BJ (cell line): Measurements from ENCODE around the gene EIF2S3. TPM values are rescaled to one million over a fixed set of nuclear protein-coding genes. Genes with fewer than 3 reads are reported as not detected.
"Not testable (repeated sequence)": the region's sequence is repeated elsewhere in the genome, so short reads cannot be mapped to it uniquely, and the experiment has no call there.

Experiments
- CTCF ChIA-PET: fragments of 350-600 bp; formaldehyde crosslinking; extraction: SDS; loops from one replicate; lab custom pipeline; 2021; ENCODE audit warnings: antibody characterized with exemption, inconsistent platforms; lab: Yijun Ruan, JAX
- POLR2A ChIA-PET: fragments of 300-600 bp; sonication (Branson Sonifier 250); formaldehyde crosslinking; extraction: SDS; loops from one replicate; lab custom pipeline; 2021; ENCODE audit warnings: antibody characterized with exemption; lab: Charles Lee
- DNase-seq: peaks from one replicate; pipeline ENCODE4 v3.0.0-alpha.2; 2011; ENCODE audit warnings: low read depth
- H3K27me3 ChIP-seq: 2 replicates; pipeline ENCODE4 v1.6.0; 2011; ENCODE audit warnings: low read length; ENCODE audit not compliant: control insufficient read depth, insufficient read depth
- H3K36me3 ChIP-seq: 2 replicates; pipeline ENCODE4 v1.5.1; 2011; ENCODE audit warnings: low read length; ENCODE audit not compliant: control insufficient read depth, insufficient read depth
- H3K4me3 ChIP-seq: 2 replicates; pipeline ENCODE4 v1.5.1; 2011; ENCODE audit warnings: low read depth, mild to moderate bottlenecking, control low read depth, low read length
- CTCF ChIP-seq: IDR thresholded peaks from 2 replicates; pipeline ENCODE4 v1.5.1; 2011; ENCODE audit warnings: low read depth, mild to moderate bottlenecking, control low read depth, inconsistent platforms, low read length, moderate library complexity; ENCODE audit not compliant: insufficient read depth
- polyA plus RNA-seq: library from polyadenylated mRNA; depleted of rRNA; stranded (reverse); fragments of >200 nt; gene quantifications from 2 replicates; pipeline ENCODE4 v1.2.3, GENCODE V29; 2011

EIF2S3 gene
- polyA plus RNA-seq, 1 experiment = 55.9 TPM

DNA sequence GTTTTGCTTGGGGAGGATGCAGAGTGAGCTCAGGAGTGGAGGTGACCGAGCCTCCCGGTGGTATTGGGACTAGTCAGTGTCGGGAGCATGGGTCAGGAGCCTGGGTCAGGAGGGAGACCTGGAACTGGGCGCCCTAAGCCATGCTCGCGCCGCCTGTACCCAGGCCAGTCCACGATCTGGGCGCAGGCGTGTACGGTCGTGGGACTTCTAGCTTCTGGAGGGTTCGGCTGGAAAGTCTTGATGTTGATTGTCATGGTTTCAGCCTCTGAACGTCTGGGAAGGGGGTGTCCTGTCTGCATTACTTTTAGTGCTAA, 244 bp downstream of the EIF2S3 start:
- no peak for DNase-seq
- ChIA-PET POLR2A (interaction anchor here (1.0 kb wide), 1 partner anchor 30 kb away, joined by 3 read pairs; no protein-coding TSS in a partner anchor), CTCF (interaction anchor here (0.7 to 1.9 kb wide), 5 partner anchors 20 to 361 kb away, joined by 3 to 11 read pairs (median 5); partner anchors contain the start of gene CXorf58)
- no peak for TF ChIP-seq CTCF
- Histone ChIP-seq H3K4me3 (peak overlapping the region; percentile 95; the same call in 1 of the 2 replicates), H3K36me3 (no peaks in the 10 kb centered on the region), H3K27me3 (no peaks in the 10 kb centered on the region)

GRCh38 chrX:24063488-24063887, 8.7 kb downstream of the EIF2S3 start:
- DNase-seq = no peak
- H3K27me3 ChIP-seq = no peaks in the 10 kb centered on the region
- no peak overlapping the region for H3K4me3 ChIP-seq
- CTCF ChIA-PET = no interaction called here
- H3K36me3 ChIP-seq = peaks cover 2% of the 10 kb centered on the region; the same call in 1 of the 2 replicates
- TF ChIP-seq CTCF = no peak
- POLR2A ChIA-PET = no interaction called here

- CTCF ChIA-PET = no interaction called here
- no peaks in the 10 kb centered on the region for H3K27me3 ChIP-seq
- POLR2A ChIA-PET = no interaction called here
- no peak overlapping the region for H3K4me3 ChIP-seq
- H3K36me3 ChIP-seq = no peaks in the 10 kb centered on the region; the same call in 1 of the 2 replicates
- no peak for DNase-seq
- no peak for TF ChIP-seq CTCF
Measured at GRCh38 chrX:24069877-24070276, 15.1 kb downstream of the EIF2S3 start.

DNA sequence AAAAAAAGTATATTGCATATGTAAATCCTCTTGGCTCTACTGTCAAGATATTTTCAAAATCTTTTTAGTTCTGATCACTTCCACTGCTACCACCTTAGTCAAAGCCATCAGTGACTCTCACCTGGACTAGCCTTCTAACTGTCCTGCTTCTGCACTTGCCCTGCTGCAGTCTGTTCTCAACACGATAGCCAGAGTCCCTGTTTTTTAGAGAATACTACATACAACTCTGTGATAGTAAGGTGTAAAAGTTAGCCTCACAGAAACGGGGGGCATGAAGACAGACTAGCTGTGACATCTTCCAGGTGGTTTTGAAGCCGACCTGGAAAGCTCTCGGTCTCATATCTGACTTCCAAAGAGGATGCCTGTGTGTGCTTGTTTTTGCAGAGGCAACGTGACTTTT, 24.7 kb downstream of the EIF2S3 start:
- DNase-seq = no peak
- ChIA-PET CTCF (no interaction called here), POLR2A (interaction anchor here (0.7 kb wide), 1 partner anchor 172 kb away, joined by 4 read pairs; no protein-coding TSS in a partner anchor)
- Histone ChIP-seq H3K36me3 (peaks cover 3% of the 10 kb centered on the region; the same call in 1 of the 2 replicates), H3K4me3 (no peak overlapping the region), H3K27me3 (no peaks in the 10 kb centered on the region)
- TF ChIP-seq CTCF = no peak

DNA sequence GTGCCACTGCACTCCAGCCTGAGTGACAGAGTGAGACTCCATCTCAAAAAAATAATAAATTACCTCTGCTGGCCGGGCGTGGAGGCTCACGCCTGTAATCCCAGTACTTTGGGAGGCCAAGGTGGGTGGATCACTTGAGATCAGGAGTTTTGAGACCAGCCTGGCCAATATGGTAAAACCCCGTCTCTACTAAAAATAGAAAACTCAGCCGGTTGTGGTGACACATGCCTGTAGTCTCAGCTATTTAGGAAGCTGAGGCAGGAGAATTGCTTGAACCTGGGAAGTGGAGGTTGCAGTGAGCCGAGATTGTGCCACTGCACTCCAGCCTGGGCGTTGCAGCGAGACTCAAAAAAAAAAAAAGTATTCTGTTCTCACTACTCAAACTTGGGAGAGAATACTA, 25.5 kb downstream of the EIF2S3 start:
- CTCF ChIA-PET, H3K36me3 ChIP-seq, H3K27me3 ChIP-seq, H3K4me3 ChIP-seq, DNase-seq, POLR2A ChIA-PET: not testable (repeated sequence)

- Histone ChIP-seq H3K4me3 (no peak overlapping the region), H3K27me3 (no peaks in the 10 kb centered on the region), H3K36me3 (no peaks in the 10 kb centered on the region)
- DNase-seq = no peak
- TF ChIP-seq CTCF = no peak
- ChIA-PET CTCF (no interaction called here), POLR2A (no interaction called here)
Measured at GRCh38 chrX:24080704-24081103, 25.9 kb downstream of the EIF2S3 start.
